ENCODE results near the gene CAMK2B. TPM values are rescaled to one million over a fixed set of nuclear protein-coding genes. Genes with fewer than 3 reads are reported as not detected.

The CAMK2B gene
- polyA plus RNA-seq, 3 donors = 0.13 TPM; not detected in 2

- H3K27ac Mint-ChIP-seq = no peak overlapping the region
Measured at GRCh38 chr7:44353668-44354067, 28.3 kb upstream of the CAMK2B start.

GRCh38 chr7:44348851-44349781 lies 23.7 kb upstream of the CAMK2B start:
- Histone ChIP-seq H3K4me2 (replicated peaks; ENCODE audit: extremely low read depth, low read length, poor library complexity, severe bottlenecking) (no peak overlapping the region), H4K20me1 (ENCODE audit: insufficient read depth, low read length) (no peaks in the 10 kb centered on the region), H3K79me2 (ENCODE audit: insufficient read depth, low read length) (no peaks in the 10 kb centered on the region), H3K4me1 (ENCODE audit: control insufficient read depth in 1 of 2, insufficient read depth in 2 of 2, low read length in 2 of 2) (no peaks in the 10 kb centered on the region), H3K27ac (ENCODE audit: low read depth in 1 of 2, low read length in 2 of 2) (no peak overlapping the region), H3K9ac (ENCODE audit: insufficient read depth, low read length, poor library complexity, severe bottlenecking) (no peak overlapping the region), H3K9me3 (replicated peaks in 1 of 2; ENCODE audit: control insufficient read depth in 1 of 2, insufficient read depth in 1 of 2, low read length in 2 of 2) (peaks cover 3% of the 10 kb centered on the region in 2 donors), H2AFZ (ENCODE audit: insufficient read depth, low read depth, low read length, poor library complexity, severe bottlenecking) (no peak overlapping the region), H3K4me3 (replicated peaks in 1 of 3; ENCODE audit: low read depth in 2 of 3, low read length in 3 of 3) (no peak overlapping the region), H3K36me3 (replicated peaks in 1 of 2; ENCODE audit: control insufficient read depth in 1 of 2, insufficient read depth in 2 of 2, low read length in 2 of 2) (no peaks in the 10 kb centered on the region), H3K27me3 (ENCODE audit: control insufficient read depth in 2 of 2, insufficient read depth in 2 of 2, low read length in 2 of 2) (peaks cover 0 to 5% of the 10 kb centered on the region in 2 donors)
- intact Hi-C loops (cut with micrococcal nuclease) = no loop called here
- TF ChIP-seq CTCF (IDR thresholded peaks at IDR 0.05) = no peak
- no peaks in the 10 kb centered on the region for H3K4me1 Mint-ChIP-seq
- H3K27ac Mint-ChIP-seq = peak overlapping the region in 1 of 7 donors; percentile 25
- H3K36me3 Mint-ChIP-seq = no peaks in the 10 kb centered on the region
- no peak for DNase-seq
- H3K4me3 Mint-ChIP-seq = no peak overlapping the region
- peaks cover 5 to 26% (median 7%) of the 10 kb centered on the region in 3 donors for H3K27me3 Mint-ChIP-seq (ENCODE audit: low read depth in 3 of 3)
- 90% methylated on average over 3 of the region's 9 CpGs for WGBS (ENCODE audit: insufficient coverage)
- peaks cover 0 to 12% (median 5%) of the 10 kb centered on the region in 7 donors for H3K9me3 Mint-ChIP-seq

More at GRCh38 chr7:44353668-44354067, 28.3 kb upstream of the CAMK2B start:
- no peaks in the 10 kb centered on the region for H3K36me3 ChIP-seq (replicated peaks in 1 of 2; ENCODE audit: control insufficient read depth in 1 of 2, insufficient read depth in 2 of 2, low read length in 2 of 2)
- H3K27ac ChIP-seq (ENCODE audit: low read depth in 1 of 2, low read length in 2 of 2) = no peak overlapping the region
- peaks cover 0 to 5% of the 10 kb centered on the region in 2 donors for H3K27me3 ChIP-seq (ENCODE audit: control insufficient read depth in 2 of 2, insufficient read depth in 2 of 2, low read length in 2 of 2)
- Mint-ChIP-seq H3K4me1 (no peaks in the 10 kb centered on the region), H3K9me3 (peaks cover 0 to 26% (median 12%) of the 10 kb centered on the region in 7 donors), H3K36me3 (no peaks in the 10 kb centered on the region), H3K27me3 (ENCODE audit: low read depth in 3 of 3) (peaks cover 2 to 32% (median 8%) of the 10 kb centered on the region in 3 donors), H3K4me3 (no peak overlapping the region)
- no CpG with 5 or more reads among the region's 2 CpGs for WGBS (ENCODE audit: insufficient coverage)
- intact Hi-C loops (cut with micrococcal nuclease) = no loop called here
- no peak overlapping the region for H3K4me3 ChIP-seq (replicated peaks in 1 of 3; ENCODE audit: low read depth in 2 of 3, low read length in 3 of 3)
- no peaks in the 10 kb centered on the region for H3K4me1 ChIP-seq (ENCODE audit: control insufficient read depth in 1 of 2, insufficient read depth in 2 of 2, low read length in 2 of 2)
- TF ChIP-seq CTCF (IDR thresholded peaks at IDR 0.05) = no peak
- H3K9me3 ChIP-seq (replicated peaks in 1 of 2; ENCODE audit: control insufficient read depth in 1 of 2, insufficient read depth in 1 of 2, low read length in 2 of 2) = peaks cover 3% of the 10 kb centered on the region in 2 donors
- H3K79me2 ChIP-seq (ENCODE audit: insufficient read depth, low read length) = no peaks in the 10 kb centered on the region
- H3K4me2 ChIP-seq (replicated peaks; ENCODE audit: extremely low read depth, low read length, poor library complexity, severe bottlenecking) = no peak overlapping the region
- no peak for DNase-seq
- no peaks in the 10 kb centered on the region for H4K20me1 ChIP-seq (ENCODE audit: insufficient read depth, low read length)
- no peak overlapping the region for H2AFZ ChIP-seq (ENCODE audit: insufficient read depth, low read depth, low read length, poor library complexity, severe bottlenecking)
- H3K9ac ChIP-seq (ENCODE audit: insufficient read depth, low read length, poor library complexity, severe bottlenecking) = no peak overlapping the region

All from CD14-positive monocyte (primary cell).